ENCODE data around the gene NDUFAF8. TPM values are rescaled to one million over a fixed set of nuclear protein-coding genes. Genes with fewer than 3 reads are reported as not detected.

Gene NDUFAF8
- polyA plus RNA-seq, 4 donors: 25.9 to 39.5 (median 35.7) TPM

GRCh38 chr17:81231121-81231645 is 7.9 kb upstream of the NDUFAF8 start:
- peaks cover 4 to 75% (median 6%) of the 10 kb centered on the region in 3 donors for H3K36me3 ChIP-seq (ENCODE audit: control insufficient read depth in 3 of 3, insufficient read depth in 2 of 3, low read depth in 1 of 3, low read length in 3 of 3)
- DNase-seq (no peak), FAIRE-seq (no peak)
- peaks cover 0 to 2% of the 10 kb centered on the region in 2 donors for H3K9me3 ChIP-seq (ENCODE audit: control insufficient read depth in 2 of 2, insufficient read depth in 1 of 2, low read depth in 1 of 2, low read length in 1 of 2)
- no peak overlapping the region for H3K27ac ChIP-seq (ENCODE audit: low read depth in 1 of 3, low read length in 2 of 3)
- no peaks in the 10 kb centered on the region for H3K27me3 ChIP-seq (ENCODE audit: control insufficient read depth in 3 of 3, insufficient read depth in 3 of 3, low read length in 3 of 3)
- no peaks in the 10 kb centered on the region for H3K4me1 ChIP-seq (ENCODE audit: control insufficient read depth in 3 of 3, insufficient read depth in 2 of 3, low read depth in 1 of 3, low read length in 2 of 3)
- no peak overlapping the region for H3K4me3 ChIP-seq (ENCODE audit: low read depth in 1 of 3, low read length in 3 of 3)
- 81 to 87% (median 87%) methylated on average over 28 to 31 of the region's 31 CpGs for WGBS, 3 donors

- no peaks in the 10 kb centered on the region for H3K27me3 ChIP-seq (ENCODE audit: control insufficient read depth in 3 of 3, insufficient read depth in 3 of 3, low read length in 3 of 3)
- peaks cover 0 to 2% of the 10 kb centered on the region in 2 donors for H3K9me3 ChIP-seq (ENCODE audit: control insufficient read depth in 2 of 2, insufficient read depth in 1 of 2, low read depth in 1 of 2, low read length in 1 of 2)
- WGBS, 3 donors: 92 to 94% (median 93%) methylated on average over 29 to 43 of the region's 43 CpGs
- DNase-seq: no peak
- peaks cover 4 to 83% (median 6%) of the 10 kb centered on the region in 3 donors for H3K36me3 ChIP-seq (ENCODE audit: control insufficient read depth in 3 of 3, insufficient read depth in 2 of 3, low read depth in 1 of 3, low read length in 3 of 3)
- no peak overlapping the region for H3K4me3 ChIP-seq (ENCODE audit: low read depth in 1 of 3, low read length in 3 of 3)
- no peak overlapping the region for H3K27ac ChIP-seq (ENCODE audit: low read depth in 1 of 3, low read length in 2 of 3)
- FAIRE-seq: no peak
- no peaks in the 10 kb centered on the region for H3K4me1 ChIP-seq (ENCODE audit: control insufficient read depth in 3 of 3, insufficient read depth in 2 of 3, low read depth in 1 of 3, low read length in 2 of 3)
Measured at GRCh38 chr17:81231766-81232581, 7.1 kb upstream of the NDUFAF8 start.

- DNase-seq (no peak), FAIRE-seq (no peak)
- H3K27me3 ChIP-seq (ENCODE audit: control insufficient read depth in 3 of 3, insufficient read depth in 3 of 3, low read length in 3 of 3): no peaks in the 10 kb centered on the region
- no peak overlapping the region for H3K27ac ChIP-seq (ENCODE audit: low read depth in 1 of 3, low read length in 2 of 3)
- no peak overlapping the region for H3K4me3 ChIP-seq (ENCODE audit: low read depth in 1 of 3, low read length in 3 of 3)
- 89 to 93% (median 91%) methylated on average over 19 of the region's 19 CpGs for WGBS, 3 donors
- H3K9me3 ChIP-seq (ENCODE audit: control insufficient read depth in 2 of 2, insufficient read depth in 1 of 2, low read depth in 1 of 2, low read length in 1 of 2): no peaks in the 10 kb centered on the region
- H3K36me3 ChIP-seq (ENCODE audit: control insufficient read depth in 3 of 3, insufficient read depth in 2 of 3, low read depth in 1 of 3, low read length in 3 of 3): peaks cover 4 to 91% (median 6%) of the 10 kb centered on the region in 3 donors
- H3K4me1 ChIP-seq (ENCODE audit: control insufficient read depth in 3 of 3, insufficient read depth in 2 of 3, low read depth in 1 of 3, low read length in 2 of 3): peaks cover 2 to 6% (median 4%) of the 10 kb centered on the region in 3 donors
Measured at GRCh38 chr17:81232616-81233241, 6.4 kb upstream of the NDUFAF8 start.

- Histone ChIP-seq H3K36me3 (ENCODE audit: control insufficient read depth in 3 of 3, insufficient read depth in 2 of 3, low read depth in 1 of 3, low read length in 3 of 3) (peaks cover 4 to 89% (median 6%) of the 10 kb centered on the region in 3 donors), H3K27me3 (ENCODE audit: control insufficient read depth in 3 of 3, insufficient read depth in 3 of 3, low read length in 3 of 3) (no peaks in the 10 kb centered on the region), H3K9me3 (ENCODE audit: control insufficient read depth in 2 of 2, insufficient read depth in 1 of 2, low read depth in 1 of 2, low read length in 1 of 2) (no peaks in the 10 kb centered on the region), H3K4me1 (ENCODE audit: control insufficient read depth in 3 of 3, insufficient read depth in 2 of 3, low read depth in 1 of 3, low read length in 2 of 3) (peaks cover 2 to 12% (median 7%) of the 10 kb centered on the region in 3 donors), H3K27ac (ENCODE audit: low read depth in 1 of 3, low read length in 2 of 3) (no peak overlapping the region), H3K4me3 (ENCODE audit: low read depth in 1 of 3, low read length in 3 of 3) (no peak overlapping the region)
- FAIRE-seq: no peak
- DNase-seq: no peak
- 91 to 99% (median 95%) methylated on average over 15 to 17 of the region's 17 CpGs for WGBS, 3 donors
Measured at GRCh38 chr17:81233316-81233715, 5.8 kb upstream of the NDUFAF8 start.

GRCh38 chr17:81233811-81234505 is 5.2 kb upstream of the NDUFAF8 start:
- DNase-seq: no peak
- no peaks in the 10 kb centered on the region for H3K9me3 ChIP-seq (ENCODE audit: control insufficient read depth in 2 of 2, insufficient read depth in 1 of 2, low read depth in 1 of 2, low read length in 1 of 2)
- H3K27ac ChIP-seq (ENCODE audit: low read depth in 1 of 3, low read length in 2 of 3): no peak overlapping the region
- H3K36me3 ChIP-seq (ENCODE audit: control insufficient read depth in 3 of 3, insufficient read depth in 2 of 3, low read depth in 1 of 3, low read length in 3 of 3): peaks cover 4 to 83% (median 6%) of the 10 kb centered on the region in 3 donors
- H3K4me3 ChIP-seq (ENCODE audit: low read depth in 1 of 3, low read length in 3 of 3): no peak overlapping the region
- no peaks in the 10 kb centered on the region for H3K27me3 ChIP-seq (ENCODE audit: control insufficient read depth in 3 of 3, insufficient read depth in 3 of 3, low read length in 3 of 3)
- WGBS, 3 donors: 85 to 89% (median 88%) methylated on average over 20 to 21 of the region's 21 CpGs
- H3K4me1 ChIP-seq (ENCODE audit: control insufficient read depth in 3 of 3, insufficient read depth in 2 of 3, low read depth in 1 of 3, low read length in 2 of 3): peaks cover 2 to 13% (median 7%) of the 10 kb centered on the region in 3 donors
- no peak for FAIRE-seq

- DNase-seq (no peak), FAIRE-seq (no peak)
- 85 to 93% (median 92%) methylated on average over 13 of the region's 13 CpGs for WGBS, 3 donors
- H3K27me3 ChIP-seq (ENCODE audit: control insufficient read depth in 3 of 3, insufficient read depth in 3 of 3, low read length in 3 of 3): no peaks in the 10 kb centered on the region
- peaks cover 2 to 13% (median 7%) of the 10 kb centered on the region in 3 donors for H3K4me1 ChIP-seq (ENCODE audit: control insufficient read depth in 3 of 3, insufficient read depth in 2 of 3, low read depth in 1 of 3, low read length in 2 of 3)
- H3K27ac ChIP-seq (ENCODE audit: low read depth in 1 of 3, low read length in 2 of 3): no peak overlapping the region
- H3K4me3 ChIP-seq (ENCODE audit: low read depth in 1 of 3, low read length in 3 of 3): no peak overlapping the region
- no peaks in the 10 kb centered on the region for H3K9me3 ChIP-seq (ENCODE audit: control insufficient read depth in 2 of 2, insufficient read depth in 1 of 2, low read depth in 1 of 2, low read length in 1 of 2)
- H3K36me3 ChIP-seq (ENCODE audit: control insufficient read depth in 3 of 3, insufficient read depth in 2 of 3, low read depth in 1 of 3, low read length in 3 of 3): peaks cover 4 to 79% (median 6%) of the 10 kb centered on the region in 3 donors
Measured at GRCh38 chr17:81234506-81234855, 4.6 kb upstream of the NDUFAF8 start.

GRCh38 chr17:81234940-81235821 is 3.9 kb upstream of the NDUFAF8 start:
- Histone ChIP-seq H3K4me3 (ENCODE audit: low read depth in 1 of 3, low read length in 3 of 3) (no peak overlapping the region), H3K4me1 (ENCODE audit: control insufficient read depth in 3 of 3, insufficient read depth in 2 of 3, low read depth in 1 of 3, low read length in 2 of 3) (peaks cover 2 to 17% (median 12%) of the 10 kb centered on the region in 3 donors), H3K27me3 (ENCODE audit: control insufficient read depth in 3 of 3, insufficient read depth in 3 of 3, low read length in 3 of 3) (no peaks in the 10 kb centered on the region), H3K9me3 (ENCODE audit: control insufficient read depth in 2 of 2, insufficient read depth in 1 of 2, low read depth in 1 of 2, low read length in 1 of 2) (no peaks in the 10 kb centered on the region), H3K27ac (ENCODE audit: low read depth in 1 of 3, low read length in 2 of 3) (no peak overlapping the region), H3K36me3 (ENCODE audit: control insufficient read depth in 3 of 3, insufficient read depth in 2 of 3, low read depth in 1 of 3, low read length in 3 of 3) (peaks cover 4 to 72% (median 6%) of the 10 kb centered on the region in 3 donors)
- WGBS, 3 donors: 84 to 89% (median 88%) methylated on average over 25 to 26 of the region's 26 CpGs
- FAIRE-seq: no peak
- DNase-seq: no peak

All from small intestine (tissue), 7 donors.